Stimulated activated CD4-positive, alpha-beta T cell treated with anti-CD3 and anti-CD28 coated beads, Interleukin-1b, Interleukin-23, amount 100 ng/mL, for 4 hours (primary cell): Measurements from ENCODE around the gene ZNF101.
"Not testable (repeated sequence)": the region's sequence is repeated elsewhere in the genome, so short reads cannot be mapped to it uniquely, and the experiment has no call there.

ENCODE experiments used
- DNase-seq, 2 donors: peaks; one replicate each; pipeline ENCODE4 v3.0.0-alpha.2; 2020; ENCODE audit warnings: low read depth in 2 of 2

The ZNF101 gene

DNA sequence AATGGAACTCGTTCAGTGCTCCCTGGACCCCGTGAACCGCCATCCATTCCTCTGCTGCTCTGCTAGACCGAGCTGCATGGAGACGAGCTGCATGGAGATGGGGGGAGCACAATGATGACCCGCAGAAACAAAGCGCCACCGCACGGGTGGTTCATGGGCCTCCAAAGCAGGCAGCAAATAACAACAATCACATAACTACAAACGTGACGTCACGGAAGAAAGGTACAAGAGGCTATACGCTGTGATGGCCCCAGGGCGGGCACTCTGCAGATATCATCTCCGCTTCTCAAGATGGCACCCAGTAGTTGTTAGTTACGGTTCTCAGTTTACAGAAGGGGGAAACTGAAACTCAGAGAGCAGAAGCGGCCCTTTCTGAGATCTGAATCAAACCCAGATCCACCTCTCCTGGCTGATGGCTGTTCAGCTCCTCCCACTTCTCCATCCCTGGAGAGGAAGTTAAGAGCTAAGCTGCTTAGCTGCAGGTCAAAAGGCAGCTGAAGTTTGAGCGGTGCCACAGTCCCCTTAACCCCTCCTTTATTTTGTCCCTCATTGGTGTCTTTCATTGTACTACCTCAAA, 6.9 kb upstream of the ZNF101 start:
- no peak for DNase-seq

GRCh38 chr19:19662344-19662743, 6.3 kb upstream of the ZNF101 start:
- no peak for DNase-seq

DNA sequence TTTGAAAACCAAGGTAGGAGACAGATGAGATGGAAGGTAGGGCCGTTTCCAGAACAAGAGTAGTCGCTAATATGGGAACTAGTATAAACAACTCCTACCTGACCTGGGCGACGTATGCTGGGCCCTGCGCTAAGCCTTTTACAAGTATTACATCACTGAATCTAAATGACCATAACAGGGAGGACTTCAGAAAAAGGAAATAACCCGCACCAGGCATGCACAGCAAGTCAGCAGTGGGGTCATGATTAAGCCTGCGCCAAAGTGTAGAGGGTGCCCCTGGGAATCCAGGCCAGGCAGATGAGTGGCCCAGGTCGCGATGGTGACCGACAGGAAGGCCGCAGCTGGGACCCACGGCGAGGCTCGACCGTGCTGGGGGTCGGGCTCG, 5.8 kb upstream of the ZNF101 start:
- no peak for DNase-seq

DNA sequence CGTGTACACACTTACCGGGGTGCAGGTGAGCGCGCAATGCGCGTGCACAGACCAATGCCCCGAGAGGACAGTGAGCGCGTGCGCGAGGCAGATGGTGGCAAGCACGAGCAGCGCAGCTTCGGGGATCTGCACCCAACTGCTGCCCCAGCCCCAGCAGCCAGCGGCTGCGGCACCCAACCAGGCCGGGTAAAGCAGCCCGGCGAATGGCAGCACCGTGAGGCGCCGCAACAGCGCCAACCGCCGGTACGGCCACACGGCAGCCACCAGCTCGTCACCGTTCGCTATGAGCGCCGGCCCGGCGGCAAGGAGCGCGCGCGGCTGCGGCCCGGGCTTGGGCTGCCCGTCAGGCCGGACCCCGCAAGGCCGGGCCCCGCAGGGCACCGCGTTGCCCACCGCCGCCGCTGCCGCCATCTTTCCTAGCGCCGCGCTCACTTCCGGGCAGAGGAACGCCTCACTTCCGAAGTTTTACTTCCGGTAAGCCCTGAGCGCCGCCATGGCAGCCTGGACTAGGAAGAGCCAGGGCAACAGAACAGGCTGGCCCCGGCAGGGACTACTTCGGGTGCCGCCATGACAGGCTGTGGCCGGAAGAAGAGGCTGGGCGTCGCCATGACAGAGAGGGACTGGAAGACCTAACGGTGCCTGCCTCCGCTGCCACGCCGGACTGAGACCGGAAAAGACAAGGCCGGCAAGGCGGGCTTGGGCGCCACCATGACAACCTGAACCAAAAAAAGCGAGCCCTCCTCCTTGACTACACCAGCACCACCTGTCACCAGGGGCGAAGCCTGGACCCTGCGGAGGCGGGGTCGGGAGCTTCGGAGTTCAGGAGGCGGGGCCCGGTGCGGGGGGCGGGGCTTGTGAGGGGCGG, 5.2 kb upstream of the ZNF101 start, which contains the start of gene ATP13A1:
ATP13A1 (minus strand) TSS at position 421 of the 865 bp plus-strand sequence; CDS start at position 411, 10 bp downstream.
- peak; percentile 84 to 88 for DNase-seq

- not testable (repeated sequence) for DNase-seq
These were observed 3.2 kb upstream of the ZNF101 start for GRCh38 chr19:19665420-19665948.

- no peak for DNase-seq
These were observed 1.5 kb downstream of the ZNF101 start for GRCh38 chr19:19670070-19670551.

DNA sequence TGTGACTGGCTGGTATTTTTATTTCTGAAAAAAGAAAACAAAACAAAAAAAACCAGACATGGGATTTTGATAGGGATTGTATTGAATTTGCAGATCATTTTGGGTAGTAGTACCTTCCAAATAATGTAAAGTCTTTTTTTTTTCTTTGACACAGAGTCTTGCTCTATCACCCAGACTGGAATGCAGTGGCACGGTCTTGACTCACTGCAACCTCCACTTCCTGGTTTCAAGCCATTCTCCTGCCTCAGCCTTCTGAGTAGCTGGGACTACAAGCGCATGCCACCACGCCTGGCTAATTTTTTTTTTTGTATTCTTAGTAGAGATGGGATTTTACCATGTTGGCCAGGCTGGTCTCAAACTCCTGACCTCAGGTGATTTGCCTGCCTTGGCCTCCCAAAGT, 4.2 kb downstream of the ZNF101 start:
- DNase-seq = no peak

GRCh38 chr19:19674315-19674714, 5.7 kb downstream of the ZNF101 start:
- no peak for DNase-seq

GRCh38 chr19:19677579-19677978, 8.9 kb downstream of the ZNF101 start:
- no peak for DNase-seq

- no peak for DNase-seq
These were observed 10.8 kb downstream of the ZNF101 start for GRCh38 chr19:19679176-19680073.

GRCh38 chr19:19686119-19686518, 17.5 kb downstream of the ZNF101 start:
- not testable (repeated sequence) for DNase-seq

DNA sequence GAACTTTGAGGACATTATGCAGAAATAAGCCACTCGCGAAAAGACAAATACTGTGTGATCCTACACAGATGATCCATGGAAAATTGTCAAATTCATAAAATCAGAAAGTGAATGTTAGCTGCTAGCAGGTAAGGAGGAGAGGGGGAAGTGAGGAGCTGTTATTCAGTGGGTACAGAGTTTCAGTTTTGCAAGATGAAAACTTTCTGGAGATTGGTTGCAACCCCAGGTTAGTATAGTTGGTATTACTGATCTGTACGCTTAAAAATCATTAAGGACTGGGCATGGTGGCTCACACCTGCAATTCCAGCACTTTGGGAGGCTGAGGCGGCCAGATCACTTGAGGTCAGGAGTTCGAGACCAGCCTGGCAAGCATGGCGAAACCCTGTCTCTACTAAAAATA, 17.9 kb downstream of the ZNF101 start:
- no peak for DNase-seq

DNA sequence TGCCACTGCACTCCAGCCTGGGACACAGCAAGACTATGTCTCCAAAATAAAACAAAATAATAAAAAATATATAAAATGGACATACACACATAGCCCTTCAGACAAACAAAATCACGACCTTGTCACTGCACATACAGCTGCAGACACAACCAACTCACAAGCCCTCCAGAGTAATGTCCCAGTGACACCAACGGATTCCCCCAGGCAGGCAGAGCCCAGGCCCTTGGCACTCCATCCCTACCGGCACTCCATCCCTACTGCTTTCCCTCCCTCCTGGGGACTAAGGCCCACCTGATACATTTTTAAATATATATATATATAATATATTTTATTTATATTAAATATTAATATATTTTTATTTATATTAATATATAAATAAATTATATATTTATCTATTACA, 18.5 kb downstream of the ZNF101 start:
- DNase-seq = no peak

- not testable (repeated sequence) for DNase-seq
These were observed 20.4 kb downstream of the ZNF101 start for GRCh38 chr19:19689023-19689422.

- DNase-seq = no peak
These were observed 23.0 kb downstream of the ZNF101 start for GRCh38 chr19:19691683-19692082.

DNA sequence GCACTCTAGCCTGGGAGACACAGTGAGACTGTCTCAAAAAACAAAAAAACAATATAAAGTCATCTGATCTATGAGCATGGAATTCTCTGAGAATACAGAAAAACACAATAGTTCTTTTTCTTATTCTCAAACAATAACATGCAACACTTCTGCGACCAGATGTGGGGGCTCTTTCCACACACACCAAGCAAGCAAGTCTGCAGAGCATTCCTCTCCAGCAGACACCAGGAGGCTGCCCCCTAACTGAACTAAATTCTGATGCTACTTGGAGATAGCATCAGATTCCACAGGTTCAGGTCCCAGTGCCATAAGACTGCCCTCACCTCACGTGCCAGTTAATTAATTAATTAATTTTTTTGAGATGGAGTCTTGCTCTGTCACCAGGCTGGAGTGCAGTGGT, 27.7 kb downstream of the ZNF101 start:
- DNase-seq = no peak

DNA sequence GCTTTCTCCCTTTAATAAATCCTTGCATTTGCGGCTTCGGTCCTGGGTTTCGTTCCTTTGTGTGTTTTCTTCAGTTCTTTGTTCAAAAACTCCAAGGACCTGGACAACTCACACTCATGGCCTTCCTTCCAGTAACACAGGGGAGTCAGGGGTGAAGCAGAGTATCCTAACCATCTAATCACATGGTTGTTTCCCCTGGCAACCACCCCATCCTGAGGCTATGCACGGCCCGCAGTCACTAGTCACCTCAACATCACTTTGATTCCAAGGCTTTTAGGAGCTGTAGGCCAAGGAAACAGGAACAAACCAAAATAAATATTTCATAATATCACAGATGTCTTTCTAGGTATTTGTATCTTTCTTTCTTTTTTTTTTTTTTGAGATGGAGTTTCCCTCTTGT, 28.9 kb downstream of the ZNF101 start:
- DNase-seq = no peak

DNA sequence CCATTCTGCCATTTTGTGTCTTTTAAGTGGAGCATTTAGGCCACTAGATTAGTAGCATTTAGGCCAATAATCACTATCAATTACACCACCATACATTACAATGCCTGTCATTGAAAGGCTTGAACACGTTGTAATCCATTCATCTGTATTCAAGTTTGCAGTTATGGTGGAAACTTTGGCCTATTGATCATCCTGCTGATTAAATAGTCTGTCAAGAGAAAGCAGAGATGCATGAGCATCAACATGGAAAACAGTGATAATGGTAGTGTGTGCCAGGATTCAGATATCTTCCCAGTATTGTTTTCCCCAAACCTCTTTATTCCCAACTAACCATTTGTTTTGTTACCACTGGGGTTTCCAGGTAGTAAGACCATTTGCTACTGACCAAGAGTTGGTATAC, 31.9 kb downstream of the ZNF101 start:
- not testable (repeated sequence) for DNase-seq

- no peak for DNase-seq
These were observed 36.2 kb downstream of the ZNF101 start for GRCh38 chr19:19704836-19705235.

GRCh38 chr19:19710506-19710905, 41.9 kb downstream of the ZNF101 start:
- no peak for DNase-seq

DNA sequence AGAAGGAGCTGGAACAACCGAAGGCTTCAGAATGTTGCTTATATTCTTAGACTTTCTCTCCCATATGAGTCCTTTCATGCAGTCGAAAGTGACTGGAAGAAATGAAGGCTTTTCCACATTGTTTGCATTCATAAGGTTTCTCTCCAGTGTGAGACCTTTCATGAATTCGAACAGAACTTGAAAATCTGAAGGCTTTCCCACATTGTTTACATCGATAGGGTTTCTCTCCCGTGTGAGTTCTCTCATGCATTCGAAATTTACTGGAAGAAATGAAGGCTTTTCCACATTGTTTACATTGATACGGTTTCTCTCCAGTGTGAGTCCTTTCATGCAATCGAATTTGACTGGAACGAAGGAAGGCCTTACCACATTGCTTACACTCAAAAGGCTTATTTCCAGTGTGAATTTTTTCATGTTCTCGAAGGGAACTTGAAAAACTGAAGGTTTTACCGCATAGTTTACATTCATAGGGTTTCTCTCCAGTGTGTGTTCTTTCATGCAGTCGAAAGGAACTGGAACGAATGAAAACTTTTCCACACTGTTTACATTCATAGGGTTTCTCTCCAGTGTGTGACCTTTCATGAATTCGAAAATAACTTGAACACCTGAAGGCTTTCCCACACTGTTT, 42.8 kb downstream of the ZNF101 start:
- DNase-seq = no peak
